Hepatocyte (in vitro differentiated cells): Measurements from ENCODE around the gene STRN. TPM values are rescaled to one million over a fixed set of nuclear protein-coding genes. Genes with fewer than 3 reads are reported as not detected.

ENCODE experiments used
- DNase-seq: peaks from one replicate; pipeline ENCODE4 v3.0.0-alpha.2; 2016; ENCODE audit warnings: low spot score
- H2AFZ ChIP-seq: fragments of 200-600 bp; sonication (generic); 2 replicates; pipeline ENCODE4 v1.6.0; 2016; ENCODE audit warnings: antibody characterized with exemption, mild to moderate bottlenecking
- H3K27ac ChIP-seq: fragments of 200-600 bp; sonication (generic); 2 replicates; pipeline ENCODE4 v1.5.1; 2016; ENCODE audit warnings: mild to moderate bottlenecking
- H3K27me3 ChIP-seq: fragments of 200-600 bp; sonication (generic); 2 replicates; pipeline ENCODE4 v1.6.1; 2016
- H3K36me3 ChIP-seq: fragments of 200-600 bp; sonication (generic); replicated peaks from 2 replicates; pipeline ENCODE4 v1.5.1; 2016; ENCODE audit warnings: low read depth; ENCODE audit not compliant: insufficient read depth
- H3K4me1 ChIP-seq: fragments of 200-600 bp; sonication (generic); 2 replicates; pipeline ENCODE4 v1.5.1; 2016; ENCODE audit warnings: mild to moderate bottlenecking, moderate library complexity; ENCODE audit not compliant: insufficient read depth
- H3K4me2 ChIP-seq: fragments of 200-600 bp; sonication (generic); 2 replicates; pipeline ENCODE4 v1.6.0; 2016
- H3K4me3 ChIP-seq: fragments of 200-600 bp; sonication (generic); 2 replicates; pipeline ENCODE4 v1.5.1; 2016; ENCODE audit warnings: mild to moderate bottlenecking
- H3K79me2 ChIP-seq: fragments of 200-600 bp; sonication (generic); 2 replicates; pipeline ENCODE4 v1.6.0; 2017; ENCODE audit warnings: mild to moderate bottlenecking
- H3K9me2 ChIP-seq: fragments of 200-600 bp; sonication (generic); replicated peaks from 2 replicates; pipeline ENCODE4 v1.6.0; 2017; ENCODE audit warnings: mild to moderate bottlenecking; ENCODE audit not compliant: insufficient read depth
- H3K9me3 ChIP-seq: fragments of 200-600 bp; sonication (generic); 2 replicates; pipeline ENCODE4 v1.5.1; 2016; ENCODE audit warnings: low read depth, mild to moderate bottlenecking
- H4K20me1 ChIP-seq: fragments of 200-600 bp; sonication (generic); 2 replicates; pipeline ENCODE4 v1.6.0; 2016; ENCODE audit warnings: mild to moderate bottlenecking; ENCODE audit not compliant: insufficient read depth, poor library complexity, severe bottlenecking
- EZH2 ChIP-seq: fragments of 200-600 bp; sonication (generic); IDR thresholded peaks from 2 replicates; pipeline ENCODE4 v1.6.1; 2016; ENCODE audit warnings: antibody characterized with exemption, mild to moderate bottlenecking, borderline replicate concordance
- EZH2phosphoT487 ChIP-seq: fragments of 200-600 bp; sonication (generic); IDR thresholded peaks from one replicate; pipeline ENCODE4 v1.6.1; 2018; ENCODE audit warnings: antibody characterized with exemption, mild to moderate bottlenecking, low read depth, moderate library complexity; ENCODE audit not compliant: unreplicated experiment, severe bottlenecking
- WGBS: methylation state at CpG from one replicate; pipeline ENCODE4 v1.1.6; 2016; ENCODE audit warnings: low lambda C conversion rate; ENCODE audit errors: missing lambda C conversion rate; 5-methylcytosine and 5-hydroxymethylcytosine counted together
- polyA plus RNA-seq: library from polyadenylated mRNA; unstranded; fragments of >200 nt; fragmentation: Nextera tagmentation; extraction: Ambion mirVana; gene quantifications from 2 replicates; pipeline ENCODE4 v1.2.1, GENCODE V29; 2016
- total RNA-seq: library from RNA; depleted of rRNA; stranded (reverse); fragments of >200 nt; gene quantifications from 2 replicates; pipeline ENCODE4 v1.2.3, GENCODE V29; 2014
- TF ChIP-seq, protein P1 (sequence below): fragments of 200-600 bp; sonication (generic); IDR thresholded peaks from 2 replicates; pipeline ENCODE4 v1.5.1; 2016; ENCODE audit warnings: antibody characterized with exemption, mild to moderate bottlenecking; ENCODE audit not compliant: poor library complexity

The STRN gene
- total and polyA plus RNA-seq, 2 experiments from 2014 or later = 4.4 to 13.9 TPM

DNA sequence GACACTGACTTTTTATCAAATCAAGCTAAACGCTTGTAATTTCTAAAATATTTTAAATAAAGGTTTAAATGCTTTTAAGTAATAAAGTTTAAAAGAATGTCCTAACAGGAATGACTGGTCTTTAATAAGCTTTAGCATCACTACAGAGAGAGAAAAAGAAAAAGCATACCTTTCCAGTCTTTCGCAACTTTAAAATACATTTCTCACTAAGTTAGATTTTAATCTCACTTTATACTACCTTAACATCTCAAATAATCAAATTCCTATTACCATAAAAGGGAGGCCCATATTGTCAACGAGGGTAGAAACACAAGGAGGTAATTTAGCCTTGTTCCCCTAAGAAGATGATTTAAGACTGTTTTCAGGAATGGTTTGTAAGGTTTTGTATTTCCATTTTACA lies 80.7 kb downstream of the STRN start:
- Histone ChIP-seq H3K4me2 (no peak overlapping the region), H4K20me1 (no peaks in the 10 kb centered on the region), H3K79me2 (no peaks in the 10 kb centered on the region), H3K36me3 (no peaks in the 10 kb centered on the region), H3K4me3 (no peak overlapping the region), H3K4me1 (no peaks in the 10 kb centered on the region), H3K27me3 (no peaks in the 10 kb centered on the region), H3K9me2 (no peaks in the 10 kb centered on the region), H3K9me3 (no peaks in the 10 kb centered on the region), H3K27ac (no peak overlapping the region), H2AFZ (no peak overlapping the region)
- WGBS = 94% methylated on average over 3 of the region's 3 CpGs
- DNase-seq = no peak
- TF ChIP-seq EZH2phosphoT487 (no peak), EZH2 (no peak)
- TF ChIP-seq, protein P1, sequence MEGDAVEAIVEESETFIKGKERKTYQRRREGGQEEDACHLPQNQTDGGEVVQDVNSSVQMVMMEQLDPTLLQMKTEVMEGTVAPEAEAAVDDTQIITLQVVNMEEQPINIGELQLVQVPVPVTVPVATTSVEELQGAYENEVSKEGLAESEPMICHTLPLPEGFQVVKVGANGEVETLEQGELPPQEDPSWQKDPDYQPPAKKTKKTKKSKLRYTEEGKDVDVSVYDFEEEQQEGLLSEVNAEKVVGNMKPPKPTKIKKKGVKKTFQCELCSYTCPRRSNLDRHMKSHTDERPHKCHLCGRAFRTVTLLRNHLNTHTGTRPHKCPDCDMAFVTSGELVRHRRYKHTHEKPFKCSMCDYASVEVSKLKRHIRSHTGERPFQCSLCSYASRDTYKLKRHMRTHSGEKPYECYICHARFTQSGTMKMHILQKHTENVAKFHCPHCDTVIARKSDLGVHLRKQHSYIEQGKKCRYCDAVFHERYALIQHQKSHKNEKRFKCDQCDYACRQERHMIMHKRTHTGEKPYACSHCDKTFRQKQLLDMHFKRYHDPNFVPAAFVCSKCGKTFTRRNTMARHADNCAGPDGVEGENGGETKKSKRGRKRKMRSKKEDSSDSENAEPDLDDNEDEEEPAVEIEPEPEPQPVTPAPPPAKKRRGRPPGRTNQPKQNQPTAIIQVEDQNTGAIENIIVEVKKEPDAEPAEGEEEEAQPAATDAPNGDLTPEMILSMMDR = no peak

DNA sequence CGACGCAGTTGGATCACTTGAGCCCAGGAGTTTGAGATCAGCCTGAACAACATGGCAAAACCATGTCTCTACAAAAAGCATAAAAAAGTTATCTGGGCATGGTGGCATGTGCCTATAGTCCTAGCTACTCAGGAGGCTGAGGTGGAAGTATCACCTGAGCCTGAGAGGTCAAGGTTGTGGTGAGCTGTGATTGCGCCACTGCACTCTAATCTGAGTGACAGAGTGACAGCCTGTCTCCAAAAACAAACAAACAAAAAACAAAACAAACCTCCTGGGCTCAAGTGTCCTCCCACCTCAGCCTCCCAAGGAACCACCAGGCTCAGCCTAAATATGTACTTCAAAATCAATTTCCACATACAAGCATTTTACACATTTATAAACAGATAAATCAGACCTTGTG lies 83.8 kb downstream of the STRN start:
- Histone ChIP-seq H2AFZ (no peak overlapping the region), H3K79me2 (no peaks in the 10 kb centered on the region), H3K4me3 (no peak overlapping the region), H3K4me2 (no peak overlapping the region), H3K9me3 (no peaks in the 10 kb centered on the region), H3K36me3 (no peaks in the 10 kb centered on the region), H3K9me2 (no peaks in the 10 kb centered on the region), H3K27me3 (no peaks in the 10 kb centered on the region), H4K20me1 (no peaks in the 10 kb centered on the region), H3K4me1 (no peaks in the 10 kb centered on the region), H3K27ac (no peak overlapping the region)
- DNase-seq = no peak
- 90% methylated on average over 3 of the region's 3 CpGs for WGBS
- TF ChIP-seq, protein P1 = no peak
- TF ChIP-seq EZH2phosphoT487 (no peak), EZH2 (no peak)

GRCh38 chr2:36881816-36882215 lies 84.5 kb downstream of the STRN start:
- no peaks in the 10 kb centered on the region for H3K4me1 ChIP-seq
- WGBS = 74% methylated on average over 1 of the region's 1 CpG

More at GRCh38 chr2:36881816-36882215, 84.5 kb downstream of the STRN start:
- no peaks in the 10 kb centered on the region for H3K9me3 ChIP-seq
- no peaks in the 10 kb centered on the region for H3K36me3 ChIP-seq
- DNase-seq = no peak
- no peaks in the 10 kb centered on the region for H3K9me2 ChIP-seq
- H3K4me3 ChIP-seq = no peak overlapping the region
- H3K27me3 ChIP-seq = no peaks in the 10 kb centered on the region
- TF ChIP-seq EZH2 (no peak), EZH2phosphoT487 (no peak)
- TF ChIP-seq, protein P1 = no peak
- no peaks in the 10 kb centered on the region for H3K79me2 ChIP-seq
- no peak overlapping the region for H2AFZ ChIP-seq
- no peak overlapping the region for H3K27ac ChIP-seq
- H4K20me1 ChIP-seq = no peaks in the 10 kb centered on the region
- peak overlapping the region; percentile 4 for H3K4me2 ChIP-seq
